Neural crest cell (in vitro differentiated cells): ENCODE measurements around the gene SMIM33. TPM values are rescaled to one million over a fixed set of nuclear protein-coding genes. Genes with fewer than 3 reads are reported as not detected.
"Not testable (repeated sequence)": the region's sequence is repeated elsewhere in the genome, so short reads cannot be mapped to it uniquely, and the experiment has no call there.

Source experiments
- DNase-seq: peaks from one replicate; pipeline ENCODE4 v3.0.0; 2021; ENCODE audit warnings: low read depth, mixed read lengths, low spot score
- H3K27ac Mint-ChIP-seq: one replicate; pipeline ENCODE4 v1.8.0; 2021; ENCODE audit warnings: mild to moderate bottlenecking, mixed read lengths; ENCODE audit not compliant: unreplicated experiment
- H3K27me3 Mint-ChIP-seq: 2 replicates; pipeline ENCODE4 v1.8.0; 2021; ENCODE audit warnings: low read depth, mild to moderate bottlenecking, mixed read lengths
- H3K36me3 Mint-ChIP-seq: 2 replicates; pipeline ENCODE4 v1.8.0; 2021; ENCODE audit warnings: low read depth, mild to moderate bottlenecking, mixed read lengths
- H3K4me1 Mint-ChIP-seq: 2 replicates; pipeline ENCODE4 v1.8.0; 2021; ENCODE audit warnings: mixed read lengths
- H3K4me3 Mint-ChIP-seq: one replicate; pipeline ENCODE4 v1.8.0; 2021; ENCODE audit warnings: mild to moderate bottlenecking, mixed read lengths
- H3K9me3 Mint-ChIP-seq: 2 replicates; pipeline ENCODE4 v1.8.0; 2021; ENCODE audit warnings: mixed read lengths
- total RNA-seq: library from RNA; stranded (reverse); gene quantifications from 2 replicates; pipeline ENCODE4 v1.2.1, GENCODE V29; 2021
- TF ChIP-seq, protein P1 (sequence below): fragments of 200-600 bp; sonication (generic); conservative IDR thresholded peaks from 2 replicates; pipeline ENCODE4 v1.5.0; 2021; ENCODE audit warnings: antibody characterized with exemption, mild to moderate bottlenecking

The SMIM33 gene
- total RNA-seq, 1 donor from 2014 or later = not detected

DNA sequence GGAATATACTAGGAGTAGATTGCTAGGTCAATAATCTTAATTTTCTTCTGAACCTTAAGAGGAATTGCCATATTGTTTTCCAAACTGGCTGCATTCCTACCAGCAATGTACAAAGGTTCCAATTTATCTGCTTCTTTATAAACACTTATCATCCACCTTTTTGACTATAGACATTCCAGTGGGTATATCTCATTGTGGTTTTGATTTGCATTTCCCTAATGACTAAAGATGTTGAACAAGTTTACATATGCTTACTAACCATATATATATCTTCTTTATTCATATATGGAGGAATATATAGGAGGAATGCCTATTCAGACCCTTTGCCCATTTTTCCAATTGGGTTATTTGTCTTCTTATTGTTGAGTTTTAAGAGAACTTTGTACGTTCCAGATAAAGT lies 39.1 kb upstream of the SMIM33 start:
- H3K4me3 Mint-ChIP-seq = no peak overlapping the region
- H3K27ac Mint-ChIP-seq = no peak overlapping the region
- H3K27me3 Mint-ChIP-seq = no peaks in the 10 kb centered on the region
- no peak for DNase-seq
- no peaks in the 10 kb centered on the region for H3K4me1 Mint-ChIP-seq
- H3K36me3 Mint-ChIP-seq = peaks cover 3% of the 10 kb centered on the region
- TF ChIP-seq, protein P1, sequence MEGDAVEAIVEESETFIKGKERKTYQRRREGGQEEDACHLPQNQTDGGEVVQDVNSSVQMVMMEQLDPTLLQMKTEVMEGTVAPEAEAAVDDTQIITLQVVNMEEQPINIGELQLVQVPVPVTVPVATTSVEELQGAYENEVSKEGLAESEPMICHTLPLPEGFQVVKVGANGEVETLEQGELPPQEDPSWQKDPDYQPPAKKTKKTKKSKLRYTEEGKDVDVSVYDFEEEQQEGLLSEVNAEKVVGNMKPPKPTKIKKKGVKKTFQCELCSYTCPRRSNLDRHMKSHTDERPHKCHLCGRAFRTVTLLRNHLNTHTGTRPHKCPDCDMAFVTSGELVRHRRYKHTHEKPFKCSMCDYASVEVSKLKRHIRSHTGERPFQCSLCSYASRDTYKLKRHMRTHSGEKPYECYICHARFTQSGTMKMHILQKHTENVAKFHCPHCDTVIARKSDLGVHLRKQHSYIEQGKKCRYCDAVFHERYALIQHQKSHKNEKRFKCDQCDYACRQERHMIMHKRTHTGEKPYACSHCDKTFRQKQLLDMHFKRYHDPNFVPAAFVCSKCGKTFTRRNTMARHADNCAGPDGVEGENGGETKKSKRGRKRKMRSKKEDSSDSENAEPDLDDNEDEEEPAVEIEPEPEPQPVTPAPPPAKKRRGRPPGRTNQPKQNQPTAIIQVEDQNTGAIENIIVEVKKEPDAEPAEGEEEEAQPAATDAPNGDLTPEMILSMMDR = no peak
- H3K9me3 Mint-ChIP-seq = no peaks in the 10 kb centered on the region

DNA sequence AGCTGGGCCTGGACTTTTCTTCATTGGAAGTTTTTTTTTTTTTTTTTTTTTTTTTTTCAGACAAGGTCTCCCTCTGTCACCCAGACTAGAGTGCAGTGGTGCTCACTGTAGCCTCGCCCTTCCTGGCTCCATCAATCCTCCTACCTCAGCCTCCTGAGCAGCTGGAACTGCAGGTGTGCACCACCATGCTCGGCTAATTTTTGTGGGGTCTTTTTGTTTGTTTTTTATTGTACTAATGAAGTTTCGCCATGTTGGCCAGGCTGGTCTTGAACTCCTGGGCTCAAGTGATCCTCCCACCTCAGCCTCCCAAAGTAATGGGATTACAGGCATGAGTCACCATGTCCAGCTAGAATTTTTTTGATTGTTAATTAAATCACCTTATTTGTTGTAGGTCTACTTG lies 35.1 kb upstream of the SMIM33 start:
- H3K4me3 Mint-ChIP-seq = no peak overlapping the region
- peaks cover 23% of the 10 kb centered on the region for H3K4me1 Mint-ChIP-seq
- H3K27me3 Mint-ChIP-seq = no peaks in the 10 kb centered on the region
- no peaks in the 10 kb centered on the region for H3K9me3 Mint-ChIP-seq
- no peak for DNase-seq
- TF ChIP-seq, protein P1 = no peak
- H3K27ac Mint-ChIP-seq = no peak overlapping the region
- peaks cover 6% of the 10 kb centered on the region for H3K36me3 Mint-ChIP-seq

DNA sequence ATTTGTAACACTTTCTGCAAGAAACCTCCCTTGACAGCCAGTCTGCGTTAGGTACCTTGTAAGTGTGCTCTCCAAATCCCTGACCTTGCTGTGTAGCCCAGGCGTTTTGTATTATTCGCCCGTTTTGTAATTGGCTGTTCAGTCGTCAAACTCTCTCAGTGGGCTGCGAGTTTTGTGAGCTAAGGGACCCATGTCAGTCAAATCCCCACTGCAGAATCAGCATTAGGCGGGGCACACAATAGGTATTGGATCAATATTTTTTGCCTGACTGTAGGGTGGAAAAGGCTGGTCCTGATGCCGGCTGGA lies 32.1 kb upstream of the SMIM33 start:
- peaks cover 2% of the 10 kb centered on the region for H3K27me3 Mint-ChIP-seq
- H3K4me3 Mint-ChIP-seq = peak overlapping the region; percentile 97
- peaks cover 23% of the 10 kb centered on the region for H3K4me1 Mint-ChIP-seq
- H3K36me3 Mint-ChIP-seq = peaks cover 6% of the 10 kb centered on the region
- H3K27ac Mint-ChIP-seq = no peak overlapping the region
- H3K9me3 Mint-ChIP-seq = no peaks in the 10 kb centered on the region
- TF ChIP-seq, protein P1 = no peak
- no peak for DNase-seq

DNA sequence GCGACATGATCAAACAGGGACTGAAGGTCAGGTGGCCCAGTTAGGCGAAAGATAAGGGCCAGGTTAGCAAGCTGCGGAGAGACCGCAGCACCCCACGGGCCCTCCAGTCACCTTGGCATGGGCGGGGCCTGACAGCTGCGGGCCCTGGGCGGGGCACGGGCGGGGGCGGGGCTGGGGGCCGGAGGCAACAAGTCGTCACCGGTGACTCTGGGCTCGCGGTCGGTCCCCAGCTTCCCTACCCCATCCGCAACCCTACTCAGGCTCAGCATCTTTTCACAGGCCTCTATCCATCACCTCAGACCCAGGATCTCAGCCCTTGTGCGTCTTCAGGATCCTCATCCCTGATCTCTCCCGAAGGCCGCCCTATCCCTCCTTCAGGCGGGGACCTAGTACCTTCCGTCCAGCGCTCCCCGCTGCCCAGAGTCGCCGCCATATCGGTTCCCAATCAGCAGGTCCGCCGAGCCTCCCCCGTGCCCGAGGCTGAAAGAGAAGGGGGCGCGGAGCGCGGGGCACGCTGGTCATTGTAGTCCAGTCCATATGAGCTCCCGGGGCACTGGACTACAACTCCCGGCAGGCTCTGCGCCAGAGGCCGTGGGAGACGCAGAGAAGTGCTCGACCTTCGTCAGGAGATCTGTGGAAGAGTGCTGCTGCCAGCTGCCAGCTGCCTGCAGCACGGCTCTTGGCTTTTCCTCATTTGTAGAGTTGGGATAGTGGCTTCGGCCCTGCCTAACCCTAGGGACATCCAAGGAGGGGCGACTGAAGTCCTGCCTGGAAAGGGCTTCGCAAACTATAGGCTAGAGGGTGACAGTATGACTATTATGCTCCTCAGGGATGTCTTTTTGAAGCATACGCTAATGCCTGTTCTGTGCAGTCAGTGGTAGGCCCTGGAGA lies 31.5 kb upstream of the SMIM33 start, which contains the start of gene DNAJC18:
DNAJC18 (minus strand) TSS at position 513 of the 891 bp plus-strand sequence; CDS start at position 433, 80 bp downstream.
- peak within 1 kb of the TSS; percentile 97 for H3K4me3 Mint-ChIP-seq
- H3K36me3 Mint-ChIP-seq = peaks cover 6% of the 10 kb centered on the region
- H3K9me3 Mint-ChIP-seq = no peaks in the 10 kb centered on the region
- TF ChIP-seq, protein P1 = no peak
- peaks cover 23% of the 10 kb centered on the region for H3K4me1 Mint-ChIP-seq
- peak within 1 kb of the TSS; percentile 98 for H3K27ac Mint-ChIP-seq
- peak; percentile 94 for DNase-seq
- peaks cover 4% of the 10 kb centered on the region for H3K27me3 Mint-ChIP-seq

DNA sequence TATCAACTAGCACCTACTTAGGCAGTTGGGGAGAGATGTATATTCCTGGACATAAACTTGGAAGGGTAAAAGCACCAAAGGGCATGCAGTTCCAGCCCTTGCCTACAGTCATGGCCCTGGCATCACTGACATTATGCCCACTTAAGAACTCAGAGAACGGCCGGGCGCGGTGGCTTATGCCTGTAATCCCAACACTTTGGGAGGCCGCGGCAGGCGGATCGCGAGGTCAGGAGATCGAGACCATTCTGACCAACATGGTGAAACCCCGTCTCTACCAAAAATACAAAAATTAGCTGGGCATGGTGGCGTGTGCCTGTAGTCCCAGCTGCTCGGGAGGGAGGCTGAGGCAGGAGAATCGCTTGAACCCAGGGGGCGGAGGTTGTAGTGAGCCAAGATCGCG lies 30.4 kb upstream of the SMIM33 start:
- peaks cover 23% of the 10 kb centered on the region for H3K4me1 Mint-ChIP-seq
- not testable (repeated sequence) for H3K36me3 Mint-ChIP-seq, H3K9me3 Mint-ChIP-seq, H3K4me3 Mint-ChIP-seq, DNase-seq, H3K27me3 Mint-ChIP-seq, H3K27ac Mint-ChIP-seq

DNA sequence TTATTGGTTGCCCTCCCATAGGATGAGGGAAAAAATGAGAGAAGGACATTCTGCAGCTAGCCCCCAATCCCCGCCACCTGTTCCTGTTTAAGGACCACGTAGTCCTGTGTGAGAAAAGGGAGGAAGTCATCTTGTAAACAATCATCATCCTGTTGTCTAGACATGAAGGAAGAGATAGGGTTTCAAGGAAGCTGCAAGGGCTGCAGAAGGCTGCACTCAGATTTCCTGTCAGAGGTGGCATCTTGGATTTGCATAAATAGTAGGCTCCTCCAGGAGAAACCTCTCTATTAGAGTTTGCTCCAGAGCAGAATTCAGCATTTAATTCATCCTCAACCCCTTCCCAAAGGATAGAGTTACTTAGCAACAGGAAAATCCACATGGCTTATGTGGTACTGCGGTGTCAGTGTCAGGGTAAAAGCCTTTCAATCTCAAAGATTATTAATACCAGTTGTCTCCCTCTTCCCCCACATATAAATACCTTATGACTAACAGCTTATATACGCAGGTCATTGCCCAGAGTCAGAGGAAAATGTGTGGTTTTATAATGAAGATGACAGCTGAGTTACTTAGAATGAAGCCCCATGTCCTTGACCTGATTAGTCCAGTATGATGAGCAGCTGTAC lies 26.9 kb upstream of the SMIM33 start:
- TF ChIP-seq, protein P1 = no peak
- Mint-ChIP-seq H3K36me3 (no peaks in the 10 kb centered on the region), H3K27me3 (peaks cover 18% of the 10 kb centered on the region), H3K4me3 (peak overlapping the region; percentile 14), H3K4me1 (peaks cover 6% of the 10 kb centered on the region), H3K27ac (no peak overlapping the region), H3K9me3 (no peaks in the 10 kb centered on the region)
- DNase-seq = no peak
